GM06990 (cell line): ENCODE data around the gene LRRC7.

Source experiments
- DNase-seq: peaks from one replicate; pipeline ENCODE4 v3.0.0-alpha.2; 2011; ENCODE audit not compliant: insufficient read length; ENCODE audit errors: extremely low read depth
- H3K27me3 ChIP-seq: replicated peaks from 2 replicates; pipeline ENCODE4 v1.6.0; 2011; ENCODE audit warnings: low read length; ENCODE audit not compliant: control insufficient read depth, insufficient read depth
- H3K36me3 ChIP-seq: 2 replicates; pipeline ENCODE4 v1.5.1; 2011; ENCODE audit warnings: low read length; ENCODE audit not compliant: control insufficient read depth, insufficient read depth
- H3K4me3 ChIP-seq: replicated peaks from 2 replicates; pipeline ENCODE4 v1.5.1; 2011; ENCODE audit warnings: low read depth, mild to moderate bottlenecking, control low read depth, low read length
- TF ChIP-seq, protein P1 (sequence below): IDR thresholded peaks from 2 replicates; pipeline ENCODE4 v1.5.1; 2011; ENCODE audit warnings: low read length, control low read depth, mild to moderate bottlenecking, inconsistent platforms; ENCODE audit not compliant: insufficient read depth, poor library complexity, severe bottlenecking

LRRC7 gene

DNA sequence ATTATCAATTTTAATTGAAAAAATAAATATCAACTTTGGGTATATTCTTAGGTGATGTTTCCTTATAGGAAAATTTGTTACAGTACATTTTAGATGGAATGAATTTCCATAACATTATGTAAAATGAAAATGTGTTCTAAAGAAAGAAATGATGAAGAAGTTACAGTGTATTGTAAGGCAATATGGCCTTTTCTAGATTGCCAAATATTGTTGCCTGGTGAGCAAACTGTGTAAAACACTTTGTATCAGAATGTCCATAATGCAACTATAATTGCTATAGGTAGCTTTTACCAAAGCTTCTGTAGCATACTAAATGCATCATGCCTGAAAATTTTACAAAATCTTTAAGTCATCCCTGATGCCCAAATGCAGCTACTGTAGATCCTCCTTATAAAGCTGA lies 285.0 kb downstream of the LRRC7 start:
- H3K27me3 ChIP-seq, result no peaks in the 10 kb centered on the region
- no peak overlapping the region for H3K4me3 ChIP-seq
- TF ChIP-seq, protein P1, sequence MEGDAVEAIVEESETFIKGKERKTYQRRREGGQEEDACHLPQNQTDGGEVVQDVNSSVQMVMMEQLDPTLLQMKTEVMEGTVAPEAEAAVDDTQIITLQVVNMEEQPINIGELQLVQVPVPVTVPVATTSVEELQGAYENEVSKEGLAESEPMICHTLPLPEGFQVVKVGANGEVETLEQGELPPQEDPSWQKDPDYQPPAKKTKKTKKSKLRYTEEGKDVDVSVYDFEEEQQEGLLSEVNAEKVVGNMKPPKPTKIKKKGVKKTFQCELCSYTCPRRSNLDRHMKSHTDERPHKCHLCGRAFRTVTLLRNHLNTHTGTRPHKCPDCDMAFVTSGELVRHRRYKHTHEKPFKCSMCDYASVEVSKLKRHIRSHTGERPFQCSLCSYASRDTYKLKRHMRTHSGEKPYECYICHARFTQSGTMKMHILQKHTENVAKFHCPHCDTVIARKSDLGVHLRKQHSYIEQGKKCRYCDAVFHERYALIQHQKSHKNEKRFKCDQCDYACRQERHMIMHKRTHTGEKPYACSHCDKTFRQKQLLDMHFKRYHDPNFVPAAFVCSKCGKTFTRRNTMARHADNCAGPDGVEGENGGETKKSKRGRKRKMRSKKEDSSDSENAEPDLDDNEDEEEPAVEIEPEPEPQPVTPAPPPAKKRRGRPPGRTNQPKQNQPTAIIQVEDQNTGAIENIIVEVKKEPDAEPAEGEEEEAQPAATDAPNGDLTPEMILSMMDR, result no peak
- DNase-seq, result no peak
- no peaks in the 10 kb centered on the region for H3K36me3 ChIP-seq

DNA sequence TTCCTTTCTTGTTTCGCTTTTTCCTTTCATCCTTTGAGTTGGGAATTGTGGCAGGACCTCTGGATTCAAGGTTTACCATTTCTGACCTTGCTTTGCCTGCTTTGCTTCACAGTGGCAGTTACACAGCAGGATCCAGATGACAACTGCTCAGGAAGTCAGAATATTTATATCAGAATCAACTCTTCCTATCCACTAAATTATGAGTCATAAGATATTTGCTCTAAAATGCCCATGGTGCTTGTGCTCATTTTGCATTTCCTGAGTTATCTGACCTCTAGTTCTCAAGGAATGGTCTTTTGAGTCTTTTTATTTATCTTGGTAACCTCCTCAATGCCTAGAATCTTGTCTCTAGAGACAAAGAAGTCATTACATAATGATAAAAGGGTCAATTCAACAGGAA lies 290.8 kb downstream of the LRRC7 start:
- H3K27me3 ChIP-seq, result no peaks in the 10 kb centered on the region
- H3K36me3 ChIP-seq, result no peaks in the 10 kb centered on the region
- DNase-seq, result no peak
- TF ChIP-seq, protein P1, result no peak
- H3K4me3 ChIP-seq, result no peak overlapping the region

DNA sequence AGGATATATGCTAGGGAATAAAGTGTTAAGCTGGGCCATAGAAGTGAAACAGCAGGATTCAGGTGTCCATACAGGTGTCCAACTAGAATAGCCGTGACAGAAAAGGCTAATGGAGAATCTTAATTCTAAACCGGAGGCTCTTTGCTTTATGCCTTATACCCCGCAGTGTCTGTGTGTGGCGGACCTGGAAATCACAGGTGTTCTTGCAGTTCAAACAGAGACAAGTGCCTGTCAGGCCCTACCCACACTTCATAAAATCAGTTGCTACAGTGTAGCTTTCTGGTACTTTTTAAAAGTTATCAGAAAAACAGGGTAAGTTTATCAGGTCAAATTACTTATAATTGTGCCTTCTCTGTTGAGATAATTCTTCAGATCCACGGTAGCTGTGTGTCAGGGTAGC lies 293.9 kb downstream of the LRRC7 start:
- no peaks in the 10 kb centered on the region for H3K27me3 ChIP-seq
- TF ChIP-seq, protein P1, result no peak
- no peak for DNase-seq
- no peaks in the 10 kb centered on the region for H3K36me3 ChIP-seq
- no peak overlapping the region for H3K4me3 ChIP-seq

DNA sequence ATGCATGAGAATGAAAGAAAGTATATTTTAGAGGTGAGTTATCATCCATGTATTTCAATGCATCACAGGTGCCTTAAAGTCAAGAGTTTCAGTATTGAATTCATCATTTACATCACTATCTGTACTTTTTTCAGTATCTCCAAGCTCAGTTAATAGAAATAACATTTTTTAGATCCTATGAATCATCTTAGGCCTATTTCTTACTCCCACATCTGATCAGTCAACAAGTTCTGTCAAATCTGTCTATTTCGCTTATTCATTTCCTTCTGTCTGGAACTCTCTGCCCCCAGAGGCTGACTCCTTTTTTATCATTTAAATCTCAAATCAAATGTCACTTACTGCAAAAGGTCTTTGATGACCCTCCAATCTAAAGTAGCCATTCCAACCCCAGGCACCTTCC lies 295.2 kb downstream of the LRRC7 start:
- H3K36me3 ChIP-seq, result no peaks in the 10 kb centered on the region
- TF ChIP-seq, protein P1, result no peak

DNA sequence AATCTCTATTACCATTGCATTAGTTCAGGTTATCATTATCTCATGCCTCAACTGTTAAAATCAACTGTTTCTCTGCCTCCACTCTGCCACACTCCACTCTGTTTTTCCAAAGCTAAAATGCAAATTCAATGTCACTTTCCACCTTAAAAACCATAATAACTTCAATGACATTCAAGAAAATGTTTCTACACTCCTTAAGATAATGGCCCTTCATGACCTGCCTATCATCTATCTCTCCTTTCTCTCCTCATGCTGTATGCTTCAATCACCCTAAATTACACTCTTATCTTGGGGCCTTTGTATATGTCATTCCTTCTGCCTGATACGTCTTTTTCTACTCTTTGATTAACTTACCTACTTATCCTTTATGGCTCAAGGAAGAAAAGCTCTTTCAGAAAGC lies 296.0 kb downstream of the LRRC7 start:
- no peak for DNase-seq
- Histone ChIP-seq H3K4me3 (no peak overlapping the region), H3K36me3 (no peaks in the 10 kb centered on the region), H3K27me3 (no peaks in the 10 kb centered on the region)
- TF ChIP-seq, protein P1, result no peak

More for the DNA sequence above, 295.2 kb downstream of the LRRC7 start:
- H3K4me3 ChIP-seq, result no peak overlapping the region
- H3K27me3 ChIP-seq, result no peaks in the 10 kb centered on the region
- no peak for DNase-seq

DNA sequence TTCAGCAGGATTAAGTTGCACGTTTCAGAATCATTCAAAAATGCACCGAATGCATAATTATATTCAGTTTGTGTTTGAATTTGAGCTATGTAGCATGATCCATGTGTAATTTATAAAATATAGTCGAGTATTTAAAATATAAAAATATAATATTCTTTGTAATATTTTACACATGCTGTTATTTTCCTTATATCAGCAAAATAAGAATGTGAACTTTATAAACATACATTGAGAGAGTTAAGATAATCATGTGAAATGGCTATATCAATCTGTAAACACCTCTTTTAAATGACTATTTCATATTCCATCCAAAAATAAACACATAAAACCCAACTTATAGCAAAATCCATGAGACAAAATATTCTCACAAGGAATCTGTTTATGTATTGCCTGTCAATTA lies 303.7 kb downstream of the LRRC7 start:
- H3K27me3 ChIP-seq, result no peaks in the 10 kb centered on the region
- DNase-seq, result no peak
- H3K4me3 ChIP-seq, result no peak overlapping the region
- no peaks in the 10 kb centered on the region for H3K36me3 ChIP-seq
- TF ChIP-seq, protein P1, result no peak
